HCT116 (cell line): ENCODE data around the gene GLRB. TPM values are rescaled to one million over a fixed set of nuclear protein-coding genes. Genes with fewer than 3 reads are reported as not detected.
"Not testable (repeated sequence)": the region's sequence is repeated elsewhere in the genome, so short reads cannot be mapped to it uniquely, and the experiment has no call there.

ENCODE experiments used
- ATAC-seq: fragments of 200-7000 bp; cut with Tn5 transposase; 2 replicates; pipeline ENCODE4 v1.9.1; 2020; ENCODE audit warnings: mild to moderate bottlenecking, moderate library complexity
- BruUV-seq: library from RNA; stranded (reverse); fragments of 400-500 nt; replicated peaks from 2 replicates; lab custom pipeline; 2021; lab: Mats Ljungman, UMichigan
- CTCF ChIA-PET: fragments of 300-600 bp; sonication (Branson Sonifier 250); formaldehyde crosslinking; loops from one replicate; lab custom pipeline; 2021; ENCODE audit warnings: antibody characterized with exemption; lab: Charles Lee
- POLR2A ChIA-PET: fragments of 300-600, 350-600 bp; sonication (Branson Sonifier 250); formaldehyde crosslinking; loops from one replicate; lab custom pipeline; 2021; ENCODE audit warnings: antibody characterized with exemption; lab: Charles Lee
- RAD21 ChIA-PET, 2 experiments: fragments of 300-600 bp; sonication (Branson Sonifier 250); formaldehyde crosslinking; loops; one replicate each; lab custom pipeline; 2023; ENCODE audit warnings: low total read pairs in 2 of 2; ENCODE audit not compliant: uncharacterized antibody in 2 of 2, unreplicated experiment in 2 of 2, low non-redundant PET in 1 of 2; lab: Charles Lee
- DNase-seq: peaks from one replicate; pipeline ENCODE4 v3.0.0-alpha.2; 2010; ENCODE audit warnings: low read depth, low spot score
- H2AFZ ChIP-seq: fragments of 200-600 bp; shearing (Covaris generic), sonication (generic); 2 replicates; pipeline ENCODE4 v1.6.1; 2017; ENCODE audit warnings: low read depth, mixed run types, mixed read lengths, antibody characterized with exemption, low read length; ENCODE audit not compliant: poor library complexity, severe bottlenecking
- H3K27ac ChIP-seq: 2 replicates; pipeline ENCODE4 v1.5.1; 2012; ENCODE audit warnings: low read depth, low read length
- H3K27me3 ChIP-seq: fragments of 200-600 bp; sonication (generic); 2 replicates; pipeline ENCODE4 v1.6.1; 2016; ENCODE audit warnings: mixed run types, low read length, mixed read lengths; ENCODE audit not compliant: insufficient read depth
- H3K36me3 ChIP-seq, 2 experiments: fragments of 200-500 bp in 1 of 2; fragments of 200-600 bp in 1 of 2; sonication (Bioruptor generic) in 1 of 2; sonication (generic) in 1 of 2; 2 replicates each; pipeline versions ENCODE4 v1.5.1 to v1.6.1; 2014 to 2016; ENCODE audit warnings: low read length in 2 of 2, inconsistent platforms in 1 of 2, mixed read lengths in 1 of 2, mixed run types in 1 of 2; ENCODE audit not compliant: insufficient read depth in 2 of 2, control insufficient read depth in 1 of 2
- H3K4me1 ChIP-seq, 2 experiments: fragments of 200-600 bp in 1 of 2; sonication (generic) in 1 of 2; 2 replicates each; pipeline versions ENCODE4 v1.5.1 to v1.6.1; 2012 to 2017; ENCODE audit warnings: low read length in 2 of 2, inconsistent platforms in 1 of 2, mild to moderate bottlenecking in 1 of 2, mixed read lengths in 1 of 2, mixed run types in 1 of 2, moderate library complexity in 1 of 2; ENCODE audit not compliant: insufficient read depth in 2 of 2, control insufficient read depth in 1 of 2
- H3K4me2 ChIP-seq: fragments of 200-600 bp; sonication (generic); 2 replicates; pipeline ENCODE4 v1.6.1; 2017; ENCODE audit warnings: mixed run types, low read length, mixed read lengths
- H3K4me3 ChIP-seq, 2 experiments: fragments of 200-600 bp in 1 of 2; sonication (generic) in 1 of 2; replicated peaks in 1 of 2; 2 replicates each; pipeline ENCODE4 v1.5.1; 2011 to 2016; ENCODE audit warnings: low read length in 2 of 2, control low read depth in 1 of 2, low read depth in 1 of 2, mild to moderate bottlenecking in 1 of 2, mixed read lengths in 1 of 2, mixed run types in 1 of 2
- H3K79me2 ChIP-seq: fragments of 200-600 bp; sonication (generic); 2 replicates; pipeline ENCODE4 v1.6.1; 2017; ENCODE audit warnings: mild to moderate bottlenecking, mixed run types, low read length, moderate library complexity, mixed read lengths; ENCODE audit not compliant: insufficient read depth
- H3K9ac ChIP-seq: fragments of 200-600 bp; sonication (generic); 2 replicates; pipeline ENCODE4 v1.6.1; 2016; ENCODE audit warnings: low read length, mixed read lengths
- H3K9me2 ChIP-seq: fragments of 200-600 bp; sonication (generic), shearing (Covaris generic); 2 replicates; pipeline ENCODE4 v1.6.1; 2017; ENCODE audit warnings: mixed run types, mild to moderate bottlenecking, moderate library complexity; ENCODE audit not compliant: insufficient read depth
- H3K9me3 ChIP-seq, 2 experiments: fragments of 200-500 bp in 1 of 2; fragments of 200-600 bp in 1 of 2; sonication (Bioruptor generic) in 1 of 2; sonication (generic) in 1 of 2; 2 replicates each; pipeline ENCODE4 v1.6.1; 2014 to 2017; ENCODE audit warnings: low read length in 2 of 2, mixed read lengths in 2 of 2, inconsistent platforms in 1 of 2, low read depth in 1 of 2, mild to moderate bottlenecking in 1 of 2, mixed run types in 1 of 2, moderate library complexity in 1 of 2; ENCODE audit not compliant: control insufficient read depth in 1 of 2, insufficient read depth in 1 of 2
- H4K20me1 ChIP-seq: fragments of 200-600 bp; sonication (generic), shearing (Covaris generic); 2 replicates; pipeline ENCODE4 v1.6.1; 2017; ENCODE audit warnings: mixed run types, mild to moderate bottlenecking, moderate library complexity; ENCODE audit not compliant: insufficient read depth
- CEBPB ChIP-seq: IDR thresholded peaks from 2 replicates; pipeline ENCODE4 v1.6.1; 2012; ENCODE audit warnings: low read depth
- EGR1 ChIP-seq: IDR thresholded peaks from 2 replicates; pipeline ENCODE4 v1.6.1; 2012; ENCODE audit warnings: low read depth
- ELF1 ChIP-seq: IDR thresholded peaks from 2 replicates; pipeline ENCODE4 v1.6.1; 2012; ENCODE audit warnings: low read depth, borderline replicate concordance
- EZH2phosphoT487 ChIP-seq: fragments of 200-600 bp; IDR thresholded peaks from 2 replicates; pipeline ENCODE4 v1.6.1; 2018; ENCODE audit warnings: antibody characterized with exemption, borderline replicate concordance
- FOSL1 ChIP-seq: IDR thresholded peaks from 2 replicates; pipeline ENCODE4 v1.6.1; 2012; ENCODE audit warnings: low read depth
- RAD21 ChIP-seq: IDR thresholded peaks from 2 replicates; pipeline ENCODE4 v1.6.1; 2012; ENCODE audit warnings: low read depth, mild to moderate bottlenecking
- REST ChIP-seq: IDR thresholded peaks from 2 replicates; pipeline ENCODE4 v1.6.1; 2012; ENCODE audit warnings: low read depth
- intact Hi-C: fragments of 100-400 bp; cut with micrococcal nuclease; formaldehyde crosslinking; loops from 2 replicates; pipeline ENCODE4 v1.10.0; 2022
- total RNA-seq: library from RNA; stranded (reverse); gene quantifications from one replicate; pipeline ENCODE4 v1.2.1, GENCODE V29; 2021; ENCODE audit not compliant: unreplicated experiment
- TF ChIP-seq, protein P1 (sequence below): IDR thresholded peaks from 2 replicates; pipeline ENCODE4 v1.6.1; 2012

The GLRB gene
- total RNA-seq, 1 experiment from 2014 or later = not detected

DNA sequence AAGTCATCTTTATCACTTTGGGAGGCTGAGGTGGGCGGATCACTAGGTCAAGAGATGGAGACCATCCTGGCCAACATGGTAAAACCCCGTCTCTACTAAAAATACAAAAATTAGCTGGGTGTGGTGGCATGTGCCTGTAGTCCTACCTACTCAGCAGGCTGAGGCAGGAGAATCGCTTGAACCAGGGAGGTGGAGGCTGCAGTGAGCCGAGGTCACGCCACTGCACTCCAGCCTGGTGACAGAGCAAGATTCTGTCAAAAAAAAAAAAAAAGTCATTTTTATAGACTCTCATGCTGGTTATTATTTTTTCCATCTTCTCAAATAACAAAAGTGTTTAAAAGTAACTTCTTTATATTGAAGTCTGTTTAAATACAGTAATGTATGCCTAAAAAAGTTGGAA lies 17.1 kb upstream of the GLRB start:
- H3K9ac ChIP-seq, H2AFZ ChIP-seq, H3K9me2 ChIP-seq, BruUV-seq, H3K4me1 ChIP-seq, intact Hi-C loops, POLR2A ChIA-PET, H3K27me3 ChIP-seq, H3K4me3 ChIP-seq, H4K20me1 ChIP-seq, H3K27ac ChIP-seq, H3K36me3 ChIP-seq, H3K79me2 ChIP-seq, DNase-seq, H3K9me3 ChIP-seq, H3K4me2 ChIP-seq: not testable (repeated sequence)
- ChIA-PET CTCF (interaction anchor here (1.6 kb wide), 1 partner anchor 13 kb away, joined by 5 read pairs; no protein-coding TSS in a partner anchor), RAD21 (interaction anchor here in 1 of 2 experiments (0.7 kb wide), 1 partner anchor 31 kb away, joined by 3 read pairs; no protein-coding TSS in a partner anchor)
- 0 out of 2 replicates have a peak, but pooled peaks have one; percentile 36 for ATAC-seq

GRCh38 chr4:157072002-157072401 lies 3.9 kb upstream of the GLRB start:
- Histone ChIP-seq H4K20me1 (no peaks in the 10 kb centered on the region), H3K36me3 (no peaks in the 10 kb centered on the region), H2AFZ (no peak overlapping the region), H3K9ac (no peak overlapping the region), H3K4me2 (no peak overlapping the region), H3K79me2 (no peaks in the 10 kb centered on the region), H3K4me3 (no peak overlapping the region), H3K9me2 (no peaks in the 10 kb centered on the region), H3K27me3 (no peaks in the 10 kb centered on the region), H3K27ac (no peak overlapping the region), H3K4me1 (no peaks in the 10 kb centered on the region), H3K9me3 (no peaks in the 10 kb centered on the region)
- ATAC-seq = no peak
- ChIA-PET POLR2A (no interaction called here), CTCF (no interaction called here), RAD21 (no interaction called here)
- DNase-seq = no peak
- intact Hi-C loops = no loop called here
- no peak for TF ChIP-seq RAD21
- TF ChIP-seq FOSL1 = peak; percentile 31; the same call in 1 of the 2 replicates
- no TSS peak for BruUV-seq

- CTCF ChIA-PET = no interaction called here
- H3K9ac ChIP-seq = no peak overlapping the region
- H3K36me3 ChIP-seq = no peaks in the 10 kb centered on the region
- POLR2A ChIA-PET = no interaction called here
- RAD21 ChIA-PET = no interaction called here
- no peaks in the 10 kb centered on the region for H3K9me3 ChIP-seq
- ATAC-seq (no peak), DNase-seq (no peak)
- H3K27ac ChIP-seq = no peak overlapping the region
- no peaks in the 10 kb centered on the region for H3K27me3 ChIP-seq
- intact Hi-C loops = no loop called here
- H3K79me2 ChIP-seq = no peaks in the 10 kb centered on the region
- H3K9me2 ChIP-seq = no peaks in the 10 kb centered on the region
- no peak overlapping the region for H2AFZ ChIP-seq
- no peak overlapping the region for H3K4me2 ChIP-seq
- H3K4me1 ChIP-seq = no peaks in the 10 kb centered on the region
- no peaks in the 10 kb centered on the region for H4K20me1 ChIP-seq
- TF ChIP-seq EGR1 (no peak), RAD21 (no peak), EZH2phosphoT487 (no peak), CEBPB (no peak), ELF1 (no peak), REST (no peak)
- TF ChIP-seq, protein P1, sequence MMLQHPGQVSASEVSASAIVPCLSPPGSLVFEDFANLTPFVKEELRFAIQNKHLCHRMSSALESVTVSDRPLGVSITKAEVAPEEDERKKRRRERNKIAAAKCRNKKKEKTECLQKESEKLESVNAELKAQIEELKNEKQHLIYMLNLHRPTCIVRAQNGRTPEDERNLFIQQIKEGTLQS = no peak
- H3K4me3 ChIP-seq = no peak overlapping the region
- no TSS peak for BruUV-seq
Measured at GRCh38 chr4:157075401-157075800, 549 bp upstream of the GLRB start.
